ENCODE results near the gene B3GNT3.
"Not testable (repeated sequence)": the region's sequence is repeated elsewhere in the genome, so short reads cannot be mapped to it uniquely, and the experiment has no call there.

The B3GNT3 gene

GRCh38 chr19:17765069-17765618, 29.8 kb upstream of the B3GNT3 start:
- no peak for DNase-seq (ENCODE audit: extremely low read depth in 1 of 2, low read depth in 1 of 2)

GRCh38 chr19:17766543-17767131, 28.3 kb upstream of the B3GNT3 start:
- no peak for DNase-seq (ENCODE audit: extremely low read depth in 1 of 2, low read depth in 1 of 2)

- no peak for DNase-seq (ENCODE audit: extremely low read depth in 1 of 2, low read depth in 1 of 2)
These were observed 27.4 kb upstream of the B3GNT3 start for GRCh38 chr19:17767559-17767958.

GRCh38 chr19:17770613-17771012, 24.3 kb upstream of the B3GNT3 start:
- DNase-seq (ENCODE audit: extremely low read depth in 1 of 2, low read depth in 1 of 2): no peak

- no peak for DNase-seq (ENCODE audit: extremely low read depth in 1 of 2, low read depth in 1 of 2)
These were observed 22.8 kb upstream of the B3GNT3 start for GRCh38 chr19:17772172-17772571.

- no peak for DNase-seq (ENCODE audit: extremely low read depth in 1 of 2, low read depth in 1 of 2)
These were observed 19.6 kb upstream of the B3GNT3 start for GRCh38 chr19:17775245-17775927.

GRCh38 chr19:17775991-17776803, 18.7 kb upstream of the B3GNT3 start:
- DNase-seq (ENCODE audit: extremely low read depth in 1 of 2, low read depth in 1 of 2): no peak

GRCh38 chr19:17777840-17778239, 17.1 kb upstream of the B3GNT3 start:
- DNase-seq (ENCODE audit: extremely low read depth in 1 of 2, low read depth in 1 of 2): not testable (repeated sequence)

GRCh38 chr19:17778251-17778967, 16.5 kb upstream of the B3GNT3 start:
- DNase-seq (ENCODE audit: extremely low read depth in 1 of 2, low read depth in 1 of 2): peak in 1 of 2 donors; percentile 19

- no peak for DNase-seq (ENCODE audit: extremely low read depth in 1 of 2, low read depth in 1 of 2)
These were observed 15.7 kb upstream of the B3GNT3 start for GRCh38 chr19:17778968-17779929.

GRCh38 chr19:17780781-17781180, 14.2 kb upstream of the B3GNT3 start:
- no peak for DNase-seq (ENCODE audit: extremely low read depth in 1 of 2, low read depth in 1 of 2)

GRCh38 chr19:17783721-17784120, 11.2 kb upstream of the B3GNT3 start:
- not testable (repeated sequence) for DNase-seq (ENCODE audit: extremely low read depth in 1 of 2, low read depth in 1 of 2)

GRCh38 chr19:17784201-17785008, 10.5 kb upstream of the B3GNT3 start:
- DNase-seq (ENCODE audit: extremely low read depth in 1 of 2, low read depth in 1 of 2): peak; percentile 44 to 59

GRCh38 chr19:17787274-17787913, 7.5 kb upstream of the B3GNT3 start:
- no peak for DNase-seq (ENCODE audit: extremely low read depth in 1 of 2, low read depth in 1 of 2)

- no peak for DNase-seq (ENCODE audit: extremely low read depth in 1 of 2, low read depth in 1 of 2)
These were observed 6.3 kb upstream of the B3GNT3 start for GRCh38 chr19:17788632-17789031.

GRCh38 chr19:17790059-17790780, 4.7 kb upstream of the B3GNT3 start:
- no peak for DNase-seq (ENCODE audit: extremely low read depth in 1 of 2, low read depth in 1 of 2)

- no peak for DNase-seq (ENCODE audit: extremely low read depth in 1 of 2, low read depth in 1 of 2)
These were observed 567 bp upstream of the B3GNT3 start for GRCh38 chr19:17794412-17794730.

GRCh38 chr19:17795495-17795856, 538 bp downstream of the B3GNT3 start:
- DNase-seq (ENCODE audit: extremely low read depth in 1 of 2, low read depth in 1 of 2): no peak
